H9 (cell line): ENCODE results near the gene FLNA. TPM values are rescaled to one million over a fixed set of nuclear protein-coding genes. Genes with fewer than 3 reads are reported as not detected.

ENCODE experiments used
- DNase-seq: peaks from one replicate; pipeline ENCODE4 v3.0.0-alpha.2; 2017
- H2AFZ ChIP-seq: one replicate; pipeline ENCODE4 v1.6.1; 2013; ENCODE audit warnings: mild to moderate bottlenecking, low read length, control low read depth, moderate library complexity
- H2AK5ac ChIP-seq: 2 replicates; pipeline ENCODE4 v1.6.1; 2013; ENCODE audit warnings: low read length, control low read depth, mixed read lengths; ENCODE audit not compliant: insufficient read length
- H2BK120ac ChIP-seq: one replicate; pipeline ENCODE4 v1.6.1; 2013; ENCODE audit warnings: low read depth, mild to moderate bottlenecking, low read length, control low read depth, inconsistent platforms; ENCODE audit not compliant: poor library complexity, severe bottlenecking
- H2BK12ac ChIP-seq: 2 replicates; pipeline ENCODE4 v1.6.1; 2013; ENCODE audit warnings: low read length, control low read depth, mixed read lengths, low read depth; ENCODE audit not compliant: insufficient read length
- H2BK15ac ChIP-seq: 2 replicates; pipeline ENCODE4 v1.6.1; 2013; ENCODE audit warnings: low read depth, low read length, control low read depth
- H2BK20ac ChIP-seq: one replicate; pipeline ENCODE4 v1.6.1; 2013; ENCODE audit warnings: low read depth, mild to moderate bottlenecking, low read length, control low read depth, inconsistent platforms; ENCODE audit not compliant: poor library complexity, severe bottlenecking
- H2BK5ac ChIP-seq: 2 replicates; pipeline ENCODE4 v1.6.1; 2013; ENCODE audit warnings: low read length, control low read depth, mixed read lengths; ENCODE audit not compliant: insufficient read length
- H3K14ac ChIP-seq: 2 replicates; pipeline ENCODE4 v1.6.1; 2013; ENCODE audit warnings: low read length, control low read depth; ENCODE audit not compliant: insufficient read depth
- H3K18ac ChIP-seq: 2 replicates; pipeline ENCODE4 v1.6.1; 2013; ENCODE audit warnings: low read depth, mild to moderate bottlenecking, mixed read lengths, low read length, control low read depth; ENCODE audit not compliant: insufficient read length
- H3K23ac ChIP-seq: 2 replicates; pipeline ENCODE4 v1.6.1; 2013; ENCODE audit warnings: low read length, control low read depth, mixed read lengths, low read depth; ENCODE audit not compliant: insufficient read length
- H3K23me2 ChIP-seq: 2 replicates; pipeline ENCODE4 v1.6.1; 2013; ENCODE audit warnings: low read depth, mild to moderate bottlenecking, mixed read lengths, low read length, control low read depth; ENCODE audit not compliant: insufficient read length, poor library complexity, severe bottlenecking
- H3K27ac ChIP-seq: 2 replicates; pipeline ENCODE4 v1.5.1; 2013; ENCODE audit warnings: low read length, control low read depth, mixed read lengths, low read depth; ENCODE audit not compliant: insufficient read length
- H3K27me3 ChIP-seq: 2 replicates; pipeline ENCODE4 v1.6.1; 2013; ENCODE audit warnings: low read length, control low read depth, inconsistent platforms; ENCODE audit not compliant: insufficient read depth
- H3K4ac ChIP-seq: 2 replicates; pipeline ENCODE4 v1.6.1; 2013; ENCODE audit warnings: low read depth, mild to moderate bottlenecking, control low read depth, inconsistent platforms, low read length, moderate library complexity
- H3K4me1 ChIP-seq: 2 replicates; pipeline ENCODE4 v1.6.1; 2013; ENCODE audit warnings: low read length, control low read depth, inconsistent platforms; ENCODE audit not compliant: insufficient read depth
- H3K4me2 ChIP-seq: 2 replicates; pipeline ENCODE4 v1.6.1; 2013; ENCODE audit warnings: low read length, control low read depth, mixed read lengths; ENCODE audit not compliant: insufficient read length, insufficient read depth
- H3K56ac ChIP-seq: 2 replicates; pipeline ENCODE4 v1.6.1; 2013; ENCODE audit warnings: low read depth, mild to moderate bottlenecking, mixed read lengths, low read length, control low read depth; ENCODE audit not compliant: insufficient read length
- H3K79me1 ChIP-seq: 2 replicates; pipeline ENCODE4 v1.6.1; 2013; ENCODE audit warnings: low read depth, mild to moderate bottlenecking, moderate library complexity, low read length, control low read depth, inconsistent platforms; ENCODE audit not compliant: insufficient read depth, poor library complexity, severe bottlenecking
- H3K79me2 ChIP-seq: 2 replicates; pipeline ENCODE4 v1.6.1; 2013; ENCODE audit warnings: low read length, control low read depth, inconsistent platforms; ENCODE audit not compliant: insufficient read depth
- H3K9ac ChIP-seq: 2 replicates; pipeline ENCODE4 v1.6.1; 2013; ENCODE audit warnings: low read length, control low read depth, mixed read lengths; ENCODE audit not compliant: insufficient read length; ENCODE audit errors: extremely low read depth
- H3K9me3 ChIP-seq: one replicate; pipeline ENCODE4 v1.6.1; 2013; ENCODE audit warnings: low read depth, low read length, inconsistent platforms; ENCODE audit not compliant: control insufficient read depth
- H3T11ph ChIP-seq: one replicate; pipeline ENCODE4 v1.6.1; 2013; ENCODE audit warnings: mild to moderate bottlenecking, low read length, control low read depth, inconsistent platforms
- H4K20me1 ChIP-seq: one replicate; pipeline ENCODE4 v1.6.1; 2013; ENCODE audit not compliant: control insufficient read depth, insufficient read length, insufficient read depth
- H4K5ac ChIP-seq: 2 replicates; pipeline ENCODE4 v1.6.1; 2013; ENCODE audit warnings: low read depth, mild to moderate bottlenecking, mixed read lengths, low read length, control low read depth; ENCODE audit not compliant: insufficient read length
- H4K8ac ChIP-seq: replicated peaks from 2 replicates; pipeline ENCODE4 v1.6.1; 2013; ENCODE audit warnings: low read length, control low read depth, mixed read lengths, low read depth; ENCODE audit not compliant: insufficient read length
- H4K91ac ChIP-seq: 2 replicates; pipeline ENCODE4 v1.6.1; 2013; ENCODE audit warnings: low read depth, mild to moderate bottlenecking, moderate library complexity, mixed read lengths, low read length, control low read depth; ENCODE audit not compliant: insufficient read length
- H3K27ac Mint-ChIP-seq, 3 experiments: 2 replicates in 2 of 3; 3 replicates in 1 of 3; pipeline ENCODE4 v1.8.0; 2020 to 2021; ENCODE audit warnings: mixed read lengths in 3 of 3, mild to moderate bottlenecking in 1 of 3, moderate library complexity in 1 of 3
- H3K27me3 Mint-ChIP-seq: 2 replicates; pipeline ENCODE4 v1.8.0; 2021; ENCODE audit warnings: low read depth, mild to moderate bottlenecking, moderate library complexity, mixed read lengths
- H3K36me3 Mint-ChIP-seq, 3 experiments: 2 replicates in 2 of 3; 3 replicates in 1 of 3; pipeline ENCODE4 v1.8.0; 2020 to 2021; ENCODE audit warnings: low read depth in 3 of 3, mixed read lengths in 3 of 3; ENCODE audit not compliant: insufficient read depth in 1 of 3
- H3K4me1 Mint-ChIP-seq, 2 experiments: 2 replicates each; pipeline ENCODE4 v1.8.0; 2020; ENCODE audit warnings: mixed read lengths in 2 of 2
- H3K4me3 Mint-ChIP-seq, 2 experiments: 2 replicates in 1 of 2; 3 replicates in 1 of 2; pipeline ENCODE4 v1.8.0; 2020 to 2021; ENCODE audit warnings: mild to moderate bottlenecking in 2 of 2, mixed read lengths in 2 of 2, moderate library complexity in 1 of 2
- H3K9me3 Mint-ChIP-seq, 2 experiments: 2 replicates in 1 of 2; 3 replicates in 1 of 2; pipeline ENCODE4 v1.8.0; 2020; ENCODE audit warnings: mild to moderate bottlenecking in 2 of 2, mixed read lengths in 2 of 2, moderate library complexity in 1 of 2
- CTCF ChIP-seq: fragments of 200-600 bp; sonication (generic); conservative IDR thresholded peaks from 3 replicates; pipeline ENCODE4 v1.8.0; 2021; ENCODE audit warnings: antibody characterized with exemption, mild to moderate bottlenecking
- WGBS: extraction: QIAGEN DNeasy Blood & Tissue Kit; methylation state at CpG from one replicate; pipeline ENCODE4 v1.1.7; 2013; ENCODE audit warnings: missing lambda C conversion rate, low lambda C conversion rate, mixed read lengths; ENCODE audit not compliant: insufficient read length; ENCODE audit errors: extremely low coverage; 5-methylcytosine and 5-hydroxymethylcytosine counted together
- total RNA-seq: library from RNA; stranded (reverse); gene quantifications from 2 replicates; pipeline ENCODE4 v1.2.1, GENCODE V29; 2021

Gene FLNA
- total RNA-seq, 1 experiment from 2014 or later, result 957 TPM

- H3K27ac Mint-ChIP-seq, result no peak overlapping the region
- H3K4me3 Mint-ChIP-seq, result no peak overlapping the region
- peaks cover 0 to 8% (median 5%) of the 10 kb centered on the region in 3 experiments; a peak in 4 of 7 replicates for H3K36me3 Mint-ChIP-seq
Measured at GRCh38 chrX:154333116-154333515, 41.3 kb downstream of the FLNA start.

More at GRCh38 chrX:154333116-154333515, 41.3 kb downstream of the FLNA start:
- H3K4me2 ChIP-seq, result no peak overlapping the region
- H2BK12ac ChIP-seq, result no peak overlapping the region
- H3K23me2 ChIP-seq, result no peaks in the 10 kb centered on the region
- no peaks in the 10 kb centered on the region for H3K79me1 ChIP-seq
- H2AK5ac ChIP-seq, result no peak overlapping the region
- no peak overlapping the region for H2BK120ac ChIP-seq
- H3K27me3 Mint-ChIP-seq, result peaks cover 11% of the 10 kb centered on the region
- H2BK15ac ChIP-seq, result no peak overlapping the region
- peaks cover 6% of the 10 kb centered on the region in 2 experiments for H3K4me1 Mint-ChIP-seq
- H2BK5ac ChIP-seq, result no peak overlapping the region
- H3K9ac ChIP-seq, result no peak overlapping the region
- no peak overlapping the region for H3K4ac ChIP-seq
- TF ChIP-seq CTCF, result no peak
- no peaks in the 10 kb centered on the region for H4K20me1 ChIP-seq
- H2BK20ac ChIP-seq, result no peak overlapping the region
- no peaks in the 10 kb centered on the region for H3K27me3 ChIP-seq
- no CpG with 5 or more reads among the region's 9 CpGs for WGBS
- no peak overlapping the region for H3K56ac ChIP-seq
- no peak for DNase-seq
- H3K27ac ChIP-seq, result no peak overlapping the region
- H2AFZ ChIP-seq, result no peak overlapping the region
- no peak overlapping the region for H3K23ac ChIP-seq
- H4K91ac ChIP-seq, result no peak overlapping the region
- H3T11ph ChIP-seq, result no peak overlapping the region
- no peaks in the 10 kb centered on the region for H3K4me1 ChIP-seq
- peaks cover 28% of the 10 kb centered on the region for H3K9me3 ChIP-seq
- no peak overlapping the region for H3K18ac ChIP-seq
- H3K14ac ChIP-seq, result no peak overlapping the region
- peaks cover 67 to 71% of the 10 kb centered on the region in 2 experiments for H3K9me3 Mint-ChIP-seq
- H4K5ac ChIP-seq, result no peak overlapping the region
- no peaks in the 10 kb centered on the region for H3K79me2 ChIP-seq
- no peak overlapping the region for H4K8ac ChIP-seq
